ENCODE measurements around the gene METTL4.

Gene METTL4

GRCh38 chr18:2571200-2572170 is at the start of gene METTL4, which contains the start of gene NDC80:
METTL4 (minus strand) TSS chr18:2571505; CDS start chr18:2567216, 4,289 bp downstream.
NDC80 (plus strand) TSS chr18:2571557; CDS start chr18:2572986, 1,429 bp downstream.
- DNase-seq, result peak; percentile 74

- DNase-seq, result no peak
Measured at GRCh38 chr18:2618009-2618408, 46.7 kb upstream of the METTL4 start.

- no peak for DNase-seq
Measured at GRCh38 chr18:2617401-2617998, 46.2 kb upstream of the METTL4 start.

GRCh38 chr18:2612996-2613395 is 41.7 kb upstream of the METTL4 start:
- DNase-seq, result no peak

GRCh38 chr18:2610549-2610948 is 39.2 kb upstream of the METTL4 start:
- no peak for DNase-seq

- DNase-seq, result no peak
Measured at GRCh38 chr18:2609604-2610003, 38.3 kb upstream of the METTL4 start.

- DNase-seq, result no peak
Measured at GRCh38 chr18:2606335-2606734, 35.0 kb upstream of the METTL4 start.

- DNase-seq, result no peak
Measured at GRCh38 chr18:2602844-2603243, 31.5 kb upstream of the METTL4 start.

- DNase-seq, result no peak
Measured at GRCh38 chr18:2597639-2598038, 26.3 kb upstream of the METTL4 start.

GRCh38 chr18:2590303-2590702 is 19.0 kb upstream of the METTL4 start:
- DNase-seq, result no peak

- no peak for DNase-seq
Measured at GRCh38 chr18:2589345-2590068, 18.2 kb upstream of the METTL4 start.

- DNase-seq, result no peak
Measured at GRCh38 chr18:2588666-2589344, 17.5 kb upstream of the METTL4 start.

- DNase-seq, result no peak
Measured at GRCh38 chr18:2587788-2588187, 16.5 kb upstream of the METTL4 start.

GRCh38 chr18:2573408-2573807 is 2.1 kb upstream of the METTL4 start:
- DNase-seq, result no peak

- no peak for DNase-seq
Measured at GRCh38 chr18:2572892-2573291, 1.6 kb upstream of the METTL4 start.

- DNase-seq, result no peak
Measured at GRCh38 chr18:2572171-2572569, 865 bp upstream of the METTL4 start.

GRCh38 chr18:2570772-2571199 is 519 bp downstream of the METTL4 start:
- peak; percentile 49 for DNase-seq

- no peak for DNase-seq
Measured at GRCh38 chr18:2569338-2570207, 1.7 kb downstream of the METTL4 start.

GRCh38 chr18:2568605-2569004 is 2.7 kb downstream of the METTL4 start:
- DNase-seq, result no peak

- DNase-seq, result no peak
Measured at GRCh38 chr18:2568129-2568528, 3.2 kb downstream of the METTL4 start.

GRCh38 chr18:2564373-2564772 is 6.9 kb downstream of the METTL4 start:
- no peak for DNase-seq

- no peak for DNase-seq
Measured at GRCh38 chr18:2559249-2559648, 12.1 kb downstream of the METTL4 start.
